GM19328 (cell line): Measurements from ENCODE around the gene PCYT2.
A peak's percentile ranks its signal among the peaks of the same experiment; 100 is the strongest.
"Not testable (repeated sequence)": the region's sequence is repeated elsewhere in the genome, so short reads cannot be mapped to it uniquely, and the experiment has no call there.

Experiments
- ATAC-seq: cut with Tn5 transposase; IDR thresholded peaks from one replicate; pipeline ENCODE4 v1.9.1; 2021; ENCODE audit warnings: mild to moderate bottlenecking, moderate library complexity; ENCODE audit not compliant: unreplicated experiment

Gene PCYT2

DNA sequence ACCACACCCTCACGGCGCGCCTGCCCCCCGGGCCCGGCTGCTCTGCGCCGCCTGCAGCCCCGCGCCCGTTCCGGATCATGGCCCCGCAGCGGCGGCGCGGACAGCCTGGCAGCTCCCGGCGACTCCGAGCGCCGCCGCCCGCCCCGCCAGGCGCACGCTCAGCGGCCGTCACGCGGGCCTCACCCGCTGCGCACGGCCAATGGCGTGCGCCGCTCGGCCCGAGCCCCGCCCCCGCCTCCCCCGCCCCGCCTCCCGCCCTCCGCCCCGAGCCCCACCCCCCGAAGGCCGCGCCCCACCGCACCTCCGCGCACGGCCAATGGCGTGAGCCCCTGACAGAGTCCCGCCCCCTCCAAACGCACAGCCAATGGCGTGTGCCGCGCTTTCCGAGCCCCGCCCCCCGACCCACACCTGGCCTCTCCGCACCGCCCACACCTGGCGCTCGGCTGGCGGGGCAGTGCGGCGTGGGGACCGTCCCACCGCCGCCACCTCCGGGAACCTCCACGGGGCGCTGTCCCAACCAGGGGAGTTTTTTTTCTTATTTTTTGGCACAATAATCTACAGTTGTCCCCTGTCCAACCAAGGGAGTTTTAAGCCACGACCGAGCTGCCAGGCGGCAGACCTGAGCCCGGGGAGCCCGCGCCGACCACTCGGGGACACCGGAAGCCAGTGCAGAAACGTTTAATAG is at the start of gene PCYT2:
PCYT2 (minus strand) TSS at position 123 of the 685 bp plus-strand sequence; CDS start at position 79, 44 bp downstream.
- ATAC-seq, result peak; percentile 69

DNA sequence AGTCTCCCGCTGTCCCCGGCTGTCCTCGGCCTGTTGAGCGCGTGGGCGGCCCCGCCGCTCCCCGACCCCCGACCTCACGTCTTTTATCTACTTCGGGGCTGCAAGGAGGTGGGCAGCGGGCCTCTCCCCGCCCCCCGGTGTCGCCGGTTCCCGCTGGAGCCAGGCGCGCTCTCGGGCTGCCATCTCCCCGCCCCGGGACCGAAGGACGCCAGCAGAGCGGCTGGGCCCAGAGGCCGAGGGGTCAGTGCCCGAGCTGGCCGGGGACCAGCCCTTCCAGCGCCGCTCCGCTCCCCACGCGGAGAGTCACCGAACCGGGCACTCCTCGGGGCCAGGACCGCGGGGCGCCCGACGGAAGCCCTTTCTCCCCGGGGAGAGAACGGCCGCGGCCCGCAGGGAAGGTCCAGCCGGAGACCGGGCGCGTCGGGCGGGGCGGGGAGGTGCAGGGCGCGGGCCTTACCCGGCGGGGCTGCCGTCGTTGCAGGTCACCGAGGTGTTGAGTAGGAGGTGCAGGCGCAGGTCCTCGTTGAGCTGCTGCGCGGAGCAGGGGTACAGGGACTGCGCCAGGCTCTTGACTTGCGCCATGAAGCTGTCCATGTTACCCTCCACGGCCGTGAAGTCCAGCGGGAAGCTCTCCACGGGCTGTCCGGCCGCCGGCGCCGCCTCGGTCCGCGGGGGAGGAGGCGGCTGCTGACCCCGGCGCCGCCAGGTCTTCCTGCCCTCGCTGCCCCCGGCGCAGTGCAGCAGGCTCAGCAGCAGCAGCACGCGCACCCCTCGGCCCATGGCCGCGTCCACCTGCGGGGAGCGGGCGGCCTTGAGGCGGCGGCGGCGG is 49.1 kb upstream of the PCYT2 start:
- ATAC-seq, result no peak

DNA sequence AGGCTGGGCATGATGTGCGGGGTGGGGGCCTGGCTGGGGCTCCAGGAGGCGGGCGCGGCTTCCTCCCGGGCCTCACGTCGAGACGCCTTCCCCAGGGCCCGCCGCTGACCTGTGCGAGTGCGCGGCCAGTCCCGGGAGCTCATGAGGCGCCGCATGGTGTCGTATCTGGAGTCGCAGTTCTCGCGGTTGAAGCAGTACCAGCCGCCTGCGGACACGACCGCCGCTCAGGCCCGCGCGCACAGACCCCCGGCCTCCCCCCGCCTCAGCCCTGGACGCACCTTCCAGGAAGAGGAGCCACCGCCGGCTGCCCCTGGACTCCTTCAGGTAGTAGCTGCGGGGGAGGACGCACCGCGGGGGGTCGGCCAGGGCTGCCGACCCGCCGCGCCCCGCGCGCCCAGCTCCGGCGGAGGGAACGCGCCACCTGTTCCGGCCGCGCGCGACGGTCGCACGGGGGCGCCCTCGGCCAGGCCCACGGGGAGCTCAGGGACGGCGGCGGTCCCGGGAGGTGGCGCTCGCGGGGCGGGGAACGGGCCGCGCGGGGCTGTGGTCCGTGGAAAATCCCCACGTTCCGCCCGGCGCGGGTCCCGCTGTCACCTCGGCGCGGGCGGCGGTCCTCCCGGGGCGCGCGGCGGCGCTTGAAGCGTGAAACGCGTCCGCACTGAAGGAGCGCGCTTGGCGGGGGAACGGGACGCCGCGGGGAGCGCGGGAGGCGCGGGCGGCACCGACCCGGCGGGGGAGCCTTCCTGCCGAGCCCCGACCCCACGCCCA is 48.3 kb upstream of the PCYT2 start:
- ATAC-seq, result no peak

DNA sequence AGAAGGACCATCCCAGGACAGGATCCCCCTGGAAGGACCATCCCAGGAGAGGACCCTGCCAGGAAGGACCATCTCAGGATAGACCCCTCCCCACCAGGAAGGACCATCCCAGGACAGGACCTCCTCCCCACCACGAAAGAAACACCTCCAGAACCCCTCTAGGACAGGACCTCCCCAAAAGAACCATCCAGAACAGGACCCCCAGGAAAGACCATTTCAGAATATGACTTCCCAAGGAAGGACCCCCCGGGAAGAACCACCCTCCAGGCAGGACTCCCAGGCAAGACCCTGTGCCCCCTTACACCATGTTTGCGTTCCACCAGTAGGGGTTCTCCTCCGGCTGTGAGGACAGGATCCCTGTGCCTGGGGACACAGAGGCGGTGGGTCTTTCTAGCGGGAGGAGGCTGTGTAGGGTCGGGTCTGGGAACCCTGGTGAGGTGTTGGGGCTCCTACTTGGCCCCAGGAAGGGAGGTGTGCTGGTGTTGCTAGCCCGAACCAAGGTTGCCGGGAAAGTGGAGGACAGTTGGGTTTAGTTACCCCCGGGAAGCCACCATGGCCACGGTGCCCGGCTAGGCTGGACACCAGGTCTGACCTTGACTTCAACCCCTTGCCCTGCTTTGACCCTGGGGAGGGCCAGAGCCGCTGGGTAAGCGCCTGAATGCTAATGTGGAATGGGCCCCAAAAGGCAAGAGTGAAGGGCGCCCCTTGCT is 47.6 kb upstream of the PCYT2 start:
- ATAC-seq, result no peak

DNA sequence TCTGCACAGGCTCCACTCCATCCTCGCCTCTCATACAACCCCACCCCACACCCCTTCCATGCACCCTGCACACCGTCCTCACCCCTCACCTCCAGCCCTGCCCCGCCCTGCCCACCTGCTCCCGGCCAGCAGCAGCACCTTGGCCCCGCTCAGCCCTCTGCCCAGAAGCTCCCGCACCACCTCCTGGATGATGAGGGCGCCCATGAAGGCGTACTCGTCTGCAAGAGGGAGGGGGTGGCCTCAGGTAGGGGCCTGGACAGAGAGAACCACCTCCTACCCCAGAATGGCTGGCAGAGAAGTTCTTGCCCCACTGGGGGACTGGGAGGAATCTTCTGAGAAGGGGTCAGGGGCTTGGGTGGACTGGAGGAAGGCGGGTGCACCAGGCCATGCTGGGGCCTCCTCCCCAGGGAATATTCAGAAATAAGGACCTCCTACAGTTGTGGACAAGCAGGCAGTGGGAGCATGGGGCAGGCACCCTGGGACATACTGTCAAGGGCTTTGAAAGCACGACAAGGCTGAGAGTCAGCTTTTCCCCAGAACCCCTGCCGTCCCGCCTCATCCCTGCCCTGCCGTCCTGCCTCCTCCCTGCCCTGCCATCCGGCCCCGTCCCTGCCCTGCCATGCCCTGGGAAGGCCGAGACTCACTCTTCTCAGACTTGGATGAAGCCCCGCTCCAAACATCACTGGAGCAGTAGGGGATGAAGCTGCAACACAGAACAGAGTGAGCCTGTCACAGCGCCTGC is 46.7 kb upstream of the PCYT2 start:
- ATAC-seq, result no peak

DNA sequence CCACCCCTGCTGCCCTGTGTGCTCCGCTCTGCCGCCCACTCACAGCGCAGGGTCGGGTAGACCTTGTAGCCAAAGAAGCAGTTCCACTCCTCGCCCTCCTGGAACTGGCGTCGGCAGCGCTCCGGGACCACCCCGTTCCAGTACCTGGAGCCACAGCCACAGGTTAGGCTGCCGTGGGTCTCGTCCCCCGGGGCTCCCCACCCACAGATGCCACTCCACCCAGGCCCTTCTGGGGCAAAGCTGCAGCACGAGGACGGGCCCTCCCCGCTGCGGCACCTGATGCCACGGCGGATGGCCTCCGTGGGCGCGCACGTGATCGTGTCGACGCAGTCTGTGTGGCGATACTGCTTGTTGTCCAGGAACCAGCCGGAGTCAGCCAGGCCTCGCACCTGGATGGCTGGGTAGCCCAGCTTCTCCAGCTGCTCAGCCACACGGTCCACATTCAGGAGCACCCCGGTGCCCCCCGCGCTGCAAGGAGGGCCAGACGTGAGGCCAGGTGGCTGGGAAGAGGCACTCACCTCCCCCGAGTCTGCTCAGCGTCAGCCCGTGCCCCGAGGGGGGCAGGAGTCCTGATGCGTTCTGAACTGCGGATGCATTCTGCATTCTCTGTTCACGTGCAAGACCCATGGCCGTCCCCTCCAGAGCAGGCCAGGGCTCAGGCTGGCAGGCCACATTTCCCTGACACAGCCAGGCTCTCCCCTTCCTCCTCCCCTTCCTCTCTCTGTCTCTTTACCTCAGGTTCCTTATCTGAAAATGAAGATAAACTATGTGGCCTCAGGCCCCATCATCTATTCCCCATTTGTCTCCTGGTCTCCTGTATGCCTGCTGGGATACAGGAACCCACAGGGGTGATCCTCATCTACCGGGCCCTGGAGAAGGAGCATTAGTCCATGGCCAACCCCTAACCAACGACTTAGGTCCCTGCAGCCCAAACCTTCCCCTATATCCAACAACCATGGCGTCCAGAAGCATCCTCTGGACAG is 45.7 kb upstream of the PCYT2 start:
- no peak for ATAC-seq

DNA sequence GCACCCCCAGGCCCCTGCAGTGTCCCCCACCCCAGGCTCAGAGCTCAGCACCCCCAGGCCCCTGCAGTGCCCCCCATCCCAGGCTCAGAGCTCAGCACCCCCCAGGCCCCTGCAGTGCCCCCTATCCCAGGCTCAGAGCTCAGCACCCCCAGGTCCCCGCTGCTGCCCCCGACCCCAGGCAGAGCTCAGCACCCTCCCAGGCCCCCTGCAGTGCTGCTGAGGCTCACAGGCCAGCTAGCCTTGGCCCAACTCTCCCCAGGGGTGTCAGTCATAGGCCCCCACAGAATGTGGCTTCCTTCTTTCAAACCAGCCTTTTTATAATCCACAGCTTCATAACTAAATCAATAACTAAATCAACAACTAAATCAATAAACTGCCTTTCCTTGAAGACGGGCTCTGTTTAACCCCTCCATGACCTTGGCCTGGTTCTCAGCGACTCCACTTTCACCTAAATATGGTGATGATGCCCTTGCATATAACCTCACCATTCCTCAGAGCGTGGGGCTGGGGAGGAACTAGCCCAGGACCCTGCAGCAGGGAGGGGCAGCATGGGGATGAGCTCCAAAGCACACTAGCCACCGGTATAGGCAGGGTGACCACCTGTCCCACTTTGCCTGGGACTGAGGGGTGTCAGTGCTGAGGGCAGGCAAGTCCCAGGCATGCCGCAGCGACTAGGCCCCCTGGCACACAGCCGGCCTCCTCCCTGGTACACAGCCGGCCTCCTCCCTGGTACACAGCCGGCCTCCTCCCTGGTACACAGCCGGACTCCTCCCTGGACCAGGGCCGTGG is 44.8 kb upstream of the PCYT2 start:
- no peak for ATAC-seq

DNA sequence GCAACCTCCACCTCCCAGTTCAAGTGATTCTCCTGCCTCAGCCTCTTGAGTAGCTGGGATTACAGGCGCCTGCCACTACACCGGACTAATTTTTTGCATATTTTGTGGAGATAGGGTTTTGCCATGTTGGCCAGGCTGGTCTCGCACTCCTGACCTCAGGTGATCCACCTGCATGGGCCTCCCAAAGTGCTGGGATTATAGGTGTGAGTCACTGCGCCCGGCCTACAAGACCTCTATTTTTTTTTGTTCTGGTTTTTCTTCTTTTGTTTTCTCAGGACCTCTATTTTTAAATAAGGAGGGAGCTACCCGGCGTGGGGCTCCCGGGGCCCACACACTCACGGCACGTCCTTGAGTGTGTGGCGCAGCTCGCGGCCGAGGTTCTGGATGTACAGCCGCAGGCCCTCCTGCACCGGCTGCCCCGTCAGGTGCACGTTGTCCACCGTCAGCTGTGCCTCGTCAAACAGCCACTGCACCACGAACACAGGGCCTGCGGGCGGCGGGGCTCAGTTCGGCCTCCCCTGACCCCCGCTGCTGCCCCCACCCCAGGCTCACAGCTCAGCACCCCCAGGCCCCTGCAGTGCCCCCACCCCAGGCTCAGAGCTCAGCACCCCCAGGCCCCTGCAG is 44.0 kb upstream of the PCYT2 start:
- no peak for ATAC-seq

DNA sequence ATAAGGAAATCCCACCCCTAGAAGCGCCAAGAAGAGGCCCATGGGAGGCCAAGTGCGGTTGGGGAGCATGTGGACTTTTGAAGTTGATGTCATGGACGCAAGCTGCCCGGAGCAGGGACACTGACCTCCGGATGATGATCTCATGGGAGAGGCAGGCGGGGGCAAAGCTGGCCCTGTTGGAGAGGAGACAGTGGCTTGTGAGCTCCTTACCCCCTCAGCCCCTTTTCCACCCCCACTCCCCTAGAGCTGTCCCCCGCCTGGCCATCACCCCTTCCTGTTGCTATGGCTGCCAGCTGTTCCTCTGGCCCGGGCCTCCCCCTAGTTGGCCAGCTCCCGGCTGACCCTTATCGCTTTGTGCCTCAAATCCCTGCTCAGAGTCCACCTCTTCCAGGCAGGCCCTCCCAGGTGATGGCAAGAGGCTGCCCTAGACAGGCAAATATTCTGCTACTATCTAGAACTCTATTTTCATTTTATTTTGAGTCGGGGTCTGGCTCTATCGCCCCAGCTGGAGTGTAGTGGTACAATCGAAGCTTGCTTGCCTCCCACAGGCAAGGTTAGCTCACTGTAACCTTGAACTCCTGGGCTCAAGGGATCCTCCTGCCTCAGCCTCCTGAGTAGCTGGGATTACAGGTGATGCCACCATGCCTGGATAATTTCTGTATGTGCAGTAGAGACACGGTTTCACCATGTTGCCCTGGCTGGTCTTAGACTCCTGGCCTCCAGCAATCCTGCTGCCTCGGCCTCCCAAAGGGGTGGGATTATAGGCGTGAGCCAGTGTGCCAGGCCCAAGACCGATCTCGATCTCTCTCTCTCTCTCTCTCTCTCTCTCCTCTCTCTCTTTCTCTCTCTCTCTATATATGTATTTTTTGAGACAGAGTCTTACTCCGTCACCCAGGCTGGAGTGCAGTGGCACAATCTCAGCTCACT is 43.2 kb upstream of the PCYT2 start:
- ATAC-seq, result no peak

DNA sequence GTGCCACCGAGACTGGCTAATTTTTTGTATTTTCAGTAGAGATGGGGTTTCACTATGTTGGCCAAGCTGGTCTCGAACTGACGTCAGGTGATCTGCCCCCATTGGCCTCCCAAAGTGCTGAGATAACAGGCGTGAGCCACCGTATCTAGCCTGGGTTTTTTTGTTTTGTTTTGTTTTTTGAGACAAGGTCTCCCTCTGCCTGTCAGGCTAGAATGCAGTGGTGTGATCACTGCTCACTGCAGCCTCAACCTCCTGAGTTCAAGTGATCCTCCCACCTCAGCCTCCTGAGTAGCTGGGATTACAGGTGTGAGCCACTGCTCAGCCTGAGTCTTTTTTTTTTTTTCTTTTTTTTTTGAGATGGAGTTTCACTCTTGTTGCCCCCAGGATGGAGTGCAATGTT is 42.2 kb upstream of the PCYT2 start:
- not testable (repeated sequence) for ATAC-seq

DNA sequence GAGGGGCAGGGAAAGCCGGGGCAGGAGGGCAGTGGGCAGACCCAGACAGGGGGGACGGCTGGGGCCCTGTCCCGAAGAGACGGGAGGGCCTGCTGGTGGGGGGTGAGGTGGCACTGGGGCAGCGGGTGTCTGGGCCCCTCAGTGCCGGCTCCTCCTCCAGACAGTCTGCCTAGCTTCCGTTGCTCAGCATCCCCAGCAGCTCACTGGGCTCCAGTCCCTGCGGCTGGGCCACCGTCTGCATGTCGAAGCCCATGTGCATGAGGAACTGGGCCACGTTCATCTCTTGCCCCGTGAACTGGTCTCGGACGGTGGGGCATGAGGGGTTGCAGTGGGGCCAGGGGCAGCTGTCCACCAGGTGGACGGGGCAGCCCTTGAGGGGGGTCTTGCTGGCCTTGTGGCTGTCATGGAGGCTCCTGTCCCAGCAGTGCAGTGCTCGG is 41.6 kb upstream of the PCYT2 start:
- ATAC-seq, result no peak

DNA sequence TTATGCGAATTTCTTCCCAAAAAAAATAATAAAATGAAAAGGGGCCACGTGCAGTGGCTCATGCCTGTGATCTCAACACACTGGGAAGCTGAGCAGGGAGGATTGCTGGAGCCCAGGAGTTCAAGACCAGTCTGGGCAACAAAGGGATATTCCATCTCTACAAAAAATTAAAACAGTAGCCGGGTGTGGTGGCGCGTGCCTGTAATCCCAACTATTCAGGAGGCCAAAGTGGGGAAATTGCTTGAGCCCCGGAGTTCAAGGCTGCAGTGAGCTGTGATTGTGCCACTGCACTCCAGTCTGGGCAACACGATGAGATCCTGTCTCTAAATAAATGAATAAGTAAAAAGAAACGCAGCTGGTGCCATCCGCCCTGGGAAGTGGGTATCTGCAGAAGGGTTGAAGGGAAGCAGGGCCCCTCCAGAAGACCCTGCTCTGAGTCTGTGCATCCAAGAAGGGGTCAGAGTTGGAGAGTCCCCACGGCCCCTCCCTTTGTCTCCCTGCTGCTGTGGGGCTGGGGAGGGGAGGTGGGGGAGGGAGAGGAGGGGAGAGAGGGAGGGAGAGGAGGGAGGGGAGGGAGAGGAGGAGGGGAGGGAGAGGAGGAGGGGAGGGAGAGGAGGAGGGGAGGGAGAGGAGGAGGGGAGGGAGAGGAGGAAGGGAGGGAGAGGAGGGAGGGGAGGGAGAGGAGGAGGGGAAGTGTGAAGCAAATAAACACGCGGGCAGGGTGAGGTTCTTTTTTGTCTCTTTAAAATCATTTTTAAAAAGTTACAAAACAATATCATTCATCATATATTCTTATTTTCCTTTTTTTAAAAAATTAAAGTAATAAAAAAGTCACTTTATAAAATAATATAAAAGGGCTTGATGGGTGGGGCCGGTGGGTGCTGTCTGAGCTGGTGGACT is 40.8 kb upstream of the PCYT2 start:
- no peak for ATAC-seq

DNA sequence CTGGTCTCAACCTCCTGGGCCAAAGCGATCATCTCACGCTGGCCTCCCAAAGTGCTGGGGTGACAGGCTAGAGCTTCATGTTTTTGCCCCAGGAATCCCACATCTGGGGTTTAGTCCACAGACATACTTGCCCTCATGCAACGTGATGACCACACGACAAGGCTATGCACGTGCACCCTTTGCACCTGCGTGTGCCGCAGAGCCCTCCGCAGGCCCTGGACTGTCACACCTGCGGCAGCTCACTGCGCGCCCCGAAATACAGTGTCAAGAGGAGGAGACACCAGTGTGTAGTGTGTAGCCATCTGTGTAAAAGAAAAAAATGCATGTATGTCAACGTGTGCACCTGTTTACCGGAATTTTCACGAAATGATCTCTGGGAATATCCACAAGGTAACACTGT is 39.3 kb upstream of the PCYT2 start:
- ATAC-seq, result no peak

DNA sequence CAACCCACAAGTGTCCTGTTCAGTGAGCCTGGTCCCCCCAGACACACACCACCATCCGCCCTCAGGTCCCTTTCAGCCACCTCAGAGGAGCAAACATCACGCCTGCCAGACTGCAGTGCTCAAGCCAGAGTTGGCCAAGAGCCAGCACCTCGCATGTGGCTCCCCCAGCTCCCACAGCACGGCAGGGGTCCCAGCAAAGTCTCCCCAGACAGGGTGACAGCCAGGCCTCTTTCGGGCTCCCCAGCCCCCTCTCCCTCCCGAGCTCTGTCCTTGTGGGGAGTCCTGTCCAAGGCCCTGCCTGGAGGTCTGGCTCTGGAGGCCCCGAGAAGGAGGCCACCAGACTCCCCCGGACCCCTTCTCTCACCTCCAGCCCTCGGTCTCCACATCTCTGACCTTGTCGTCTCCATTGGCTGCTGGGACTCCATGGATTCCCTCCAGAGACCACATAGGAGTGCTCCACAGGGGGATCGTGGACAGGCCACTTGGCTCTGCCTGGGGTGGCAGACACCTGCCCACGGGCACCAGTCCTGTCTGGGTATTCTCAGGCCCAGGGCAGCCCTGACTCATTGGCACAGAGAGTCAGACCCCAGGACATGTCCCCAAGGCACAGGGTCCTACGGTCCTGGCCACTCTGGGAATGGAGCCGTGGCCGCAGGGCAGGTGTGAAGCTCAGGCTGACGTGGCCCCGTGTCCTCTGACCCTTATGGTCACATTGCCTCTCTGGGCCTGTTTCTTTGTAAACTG is 37.6 kb upstream of the PCYT2 start:
- ATAC-seq, result no peak

DNA sequence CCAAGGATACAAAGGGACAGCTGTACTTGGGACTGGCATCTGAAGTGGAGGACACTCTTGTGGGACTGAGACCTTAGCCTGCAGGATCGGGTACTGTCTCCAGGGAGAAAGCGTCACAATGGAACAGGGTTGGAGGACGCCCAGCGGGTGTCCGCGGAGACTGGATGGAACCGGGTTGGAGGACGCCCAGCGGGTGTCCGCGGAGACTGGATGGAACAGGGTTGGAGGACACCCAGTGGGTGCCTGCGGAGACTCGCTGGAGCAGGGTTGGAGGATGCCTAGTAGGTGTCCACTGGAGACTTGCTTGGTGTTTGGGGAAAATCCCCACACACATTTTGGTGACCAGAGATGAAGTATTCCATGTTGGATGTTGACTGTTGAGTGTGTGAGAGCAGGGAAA is 36.0 kb upstream of the PCYT2 start, which contains the start of gene MYADML2:
MYADML2 (minus strand) TSS at position 45 of the 400 bp plus-strand sequence. CDS start 5,492 bp downstream, outside the sequence.
- no peak for ATAC-seq
